Breast epithelium (tissue), 3 donors: ENCODE measurements around the gene PTOV1.

Source experiments
- POLR2A ChIP-seq: fragments of 450-650 bp; IDR thresholded peaks from one replicate; pipeline ENCODE4 v1.6.1; 2016; ENCODE audit warnings: antibody characterized with exemption, mild to moderate bottlenecking, moderate library complexity
- TF ChIP-seq, protein P1 (sequence below), 3 donors: fragments of 450-650 bp; IDR thresholded peaks; one replicate each; pipeline ENCODE4 v1.5.1; 2016 to 2017; ENCODE audit warnings: antibody characterized with exemption in 3 of 3, mild to moderate bottlenecking in 3 of 3, moderate library complexity in 3 of 3

DNA sequence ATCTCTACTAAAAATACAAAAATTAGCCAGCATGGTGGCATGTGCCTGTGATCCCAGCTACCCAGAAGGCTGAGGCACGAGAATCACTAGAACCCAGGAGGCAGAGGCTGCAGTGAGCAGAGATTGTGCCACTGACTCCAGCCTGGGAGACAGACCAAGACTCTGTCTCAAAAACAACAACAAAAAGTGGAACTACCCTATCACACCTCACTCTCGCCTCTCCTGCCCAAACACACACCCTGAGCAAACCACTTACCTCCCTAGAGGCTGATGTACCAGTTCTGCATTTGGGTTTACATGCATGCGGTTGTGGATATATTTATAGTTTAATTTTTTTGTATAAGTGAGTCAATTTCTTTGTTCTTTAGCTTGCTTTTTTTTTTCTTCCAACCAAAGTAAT, 7.7 kb upstream of the PTOV1 start:
- TF ChIP-seq, protein P1, sequence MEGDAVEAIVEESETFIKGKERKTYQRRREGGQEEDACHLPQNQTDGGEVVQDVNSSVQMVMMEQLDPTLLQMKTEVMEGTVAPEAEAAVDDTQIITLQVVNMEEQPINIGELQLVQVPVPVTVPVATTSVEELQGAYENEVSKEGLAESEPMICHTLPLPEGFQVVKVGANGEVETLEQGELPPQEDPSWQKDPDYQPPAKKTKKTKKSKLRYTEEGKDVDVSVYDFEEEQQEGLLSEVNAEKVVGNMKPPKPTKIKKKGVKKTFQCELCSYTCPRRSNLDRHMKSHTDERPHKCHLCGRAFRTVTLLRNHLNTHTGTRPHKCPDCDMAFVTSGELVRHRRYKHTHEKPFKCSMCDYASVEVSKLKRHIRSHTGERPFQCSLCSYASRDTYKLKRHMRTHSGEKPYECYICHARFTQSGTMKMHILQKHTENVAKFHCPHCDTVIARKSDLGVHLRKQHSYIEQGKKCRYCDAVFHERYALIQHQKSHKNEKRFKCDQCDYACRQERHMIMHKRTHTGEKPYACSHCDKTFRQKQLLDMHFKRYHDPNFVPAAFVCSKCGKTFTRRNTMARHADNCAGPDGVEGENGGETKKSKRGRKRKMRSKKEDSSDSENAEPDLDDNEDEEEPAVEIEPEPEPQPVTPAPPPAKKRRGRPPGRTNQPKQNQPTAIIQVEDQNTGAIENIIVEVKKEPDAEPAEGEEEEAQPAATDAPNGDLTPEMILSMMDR (IDR thresholded peaks at IDR 0.05), result no peak
- TF ChIP-seq POLR2A, result no peak
